ENCODE measurements around the gene METTL13. TPM values are rescaled to one million over a fixed set of nuclear protein-coding genes. Genes with fewer than 3 reads are reported as not detected.

The METTL13 gene
- total and polyA plus RNA-seq, 2 of the 4 experiments (the other 2 are of a cell fraction), result 25.1 to 26.3 TPM

GRCh38 chr1:171751221-171751620, 30.2 kb upstream of the METTL13 start:
- Histone ChIP-seq H3K56ac (ENCODE audit: extremely low read depth, insufficient read depth, low read length) (no peak overlapping the region), H3K14ac (replicated peaks; ENCODE audit: low read depth, low read length) (peak overlapping the region; percentile 52; the same call in 1 of the 2 replicates), H4K20me1 (ENCODE audit: insufficient read depth, low read length) (no peaks in the 10 kb centered on the region), H3K18ac (ENCODE audit: low read depth, low read length) (peak overlapping the region; percentile 50; the same call in 1 of the 2 replicates), H2BK120ac (ENCODE audit: low read depth, low read length) (peak overlapping the region; percentile 67; the same call in 1 of the 2 replicates), H3K79me1 (ENCODE audit: low read depth in 1 of 2, low read length in 2 of 2) (no peaks in the 10 kb centered on the region), H3K4me2 (ENCODE audit: low read depth, low read length) (no peak overlapping the region), H4K8ac (ENCODE audit: low read depth in 2 of 2, low read length in 2 of 2) (peak overlapping the region; percentile 19 to 38; a peak in 1 of 4 replicates), H3K4me3 (ENCODE audit: insufficient read depth, low read depth, low read length) (no peak overlapping the region), H2AK5ac (ENCODE audit: low read depth, low read length) (peak overlapping the region; percentile 31; the same call in 1 of the 2 replicates), H3K9me3 (ENCODE audit: control insufficient read depth, insufficient read depth, low read length) (peaks cover 2% of the 10 kb centered on the region; the same call in 1 of the 2 replicates), H3K9me1 (ENCODE audit: insufficient read depth, low read length) (peaks cover 8% of the 10 kb centered on the region), H2BK20ac (ENCODE audit: low read depth, low read length) (peak overlapping the region; percentile 69), H2AFZ (replicated peaks; ENCODE audit: low read length, poor library complexity) (no peak overlapping the region), H4K91ac (ENCODE audit: insufficient read depth, low read depth, low read length) (peak overlapping the region; percentile 50; the same call in 1 of the 2 replicates), H3K4ac (ENCODE audit: low read depth, low read length) (peak overlapping the region; percentile 73; the same call in 1 of the 2 replicates), H2AK9ac (replicated peaks; ENCODE audit: low read depth, low read length, poor library complexity) (no peak overlapping the region), H2BK15ac (ENCODE audit: low read depth, low read length) (peak overlapping the region; percentile 70; the same call in 1 of the 3 replicates), H3K36me3 (ENCODE audit: control insufficient read depth, insufficient read depth, low read length) (no peaks in the 10 kb centered on the region), H3K9ac (ENCODE audit: low read depth, low read length) (no peak overlapping the region), H3K27me3 (ENCODE audit: control insufficient read depth, insufficient read depth, low read length) (no peaks in the 10 kb centered on the region), H4K5ac (ENCODE audit: low read depth, low read length) (peak overlapping the region; percentile 60; the same call in 1 of the 2 replicates), H3K23ac (ENCODE audit: low read depth, low read length) (no peak overlapping the region; the same call in 1 of the 2 replicates), H3K27ac (ENCODE audit: insufficient read depth, low read length) (no peak overlapping the region), H3K4me1 (ENCODE audit: control insufficient read depth, insufficient read depth, low read length) (peaks cover 12% of the 10 kb centered on the region), H2BK5ac (ENCODE audit: low read depth, low read length, poor library complexity, severe bottlenecking) (peak overlapping the region; percentile 3)
- dilution Hi-C loops (cut with HindIII; ENCODE audit: low sequenced_read_pairs, unreplicated experiment), result no loop called here
- no peak for ATAC-seq (ENCODE audit: low read depth)
- intact Hi-C loops (cut with micrococcal nuclease), result no loop called here
- CTCF ChIA-PET, result no interaction called here
- in situ Hi-C loops (cut with MboI; ENCODE audit: low sequenced_read_pairs), result no loop called here
- no CpG with 5 or more reads among the region's 6 CpGs for WGBS, 2 experiments (ENCODE audit: extremely low coverage in 2 of 2, insufficient read length in 1 of 2)
- TF ChIP-seq CTCF (conservative IDR thresholded peaks at IDR 0.05; ENCODE audit: low read depth, low read length) (no peak), RFX5 (IDR thresholded peaks at IDR 0.05; ENCODE audit: low read depth, low read length) (no peak), SMC3 (IDR thresholded peaks at IDR 0.05; ENCODE audit: low read depth, low read length) (no peak), MAFK (IDR thresholded peaks at IDR 0.05; ENCODE audit: low read depth, low read length) (no peak), RCOR1 (IDR thresholded peaks at IDR 0.05; ENCODE audit: insufficient replicate concordance, low read length) (no peak), RAD21 (IDR thresholded peaks at IDR 0.05; ENCODE audit: low read length) (no peak), POLR2A (IDR thresholded peaks at IDR 0.05; ENCODE audit: low read depth, low read length) (no peak), NFE2L2 (IDR thresholded peaks at IDR 0.05; ENCODE audit: low read depth, low read length) (no peak), BHLHE40 (IDR thresholded peaks at IDR 0.05; ENCODE audit: low read depth, low read length) (no peak), CHD1 (IDR thresholded peaks at IDR 0.05; ENCODE audit: low read depth, low read length) (no peak), MXI1 (IDR thresholded peaks at IDR 0.05; ENCODE audit: borderline replicate concordance, low read depth, low read length) (no peak)
- DNase-seq, result no peak
- BruUV-seq (replicated peaks), result no TSS peak
- POLR2A ChIA-PET (ENCODE audit: unreplicated experiment), result no interaction called here
